ENCODE results near the gene DNAI1.

GRCh38 chr9:34521406-34522045 lies 62.9 kb downstream of the DNAI1 start:
- TF ChIP-seq, protein P1, sequence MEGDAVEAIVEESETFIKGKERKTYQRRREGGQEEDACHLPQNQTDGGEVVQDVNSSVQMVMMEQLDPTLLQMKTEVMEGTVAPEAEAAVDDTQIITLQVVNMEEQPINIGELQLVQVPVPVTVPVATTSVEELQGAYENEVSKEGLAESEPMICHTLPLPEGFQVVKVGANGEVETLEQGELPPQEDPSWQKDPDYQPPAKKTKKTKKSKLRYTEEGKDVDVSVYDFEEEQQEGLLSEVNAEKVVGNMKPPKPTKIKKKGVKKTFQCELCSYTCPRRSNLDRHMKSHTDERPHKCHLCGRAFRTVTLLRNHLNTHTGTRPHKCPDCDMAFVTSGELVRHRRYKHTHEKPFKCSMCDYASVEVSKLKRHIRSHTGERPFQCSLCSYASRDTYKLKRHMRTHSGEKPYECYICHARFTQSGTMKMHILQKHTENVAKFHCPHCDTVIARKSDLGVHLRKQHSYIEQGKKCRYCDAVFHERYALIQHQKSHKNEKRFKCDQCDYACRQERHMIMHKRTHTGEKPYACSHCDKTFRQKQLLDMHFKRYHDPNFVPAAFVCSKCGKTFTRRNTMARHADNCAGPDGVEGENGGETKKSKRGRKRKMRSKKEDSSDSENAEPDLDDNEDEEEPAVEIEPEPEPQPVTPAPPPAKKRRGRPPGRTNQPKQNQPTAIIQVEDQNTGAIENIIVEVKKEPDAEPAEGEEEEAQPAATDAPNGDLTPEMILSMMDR (IDR thresholded peaks at IDR 0.05; ENCODE audit: insufficient read depth, low read depth, low read length) = no peak
- no peak for TF ChIP-seq EZH2 (IDR thresholded peaks at IDR 0.05; ENCODE audit: insufficient read depth, low read length)

Measured in astrocyte (in vitro differentiated cells and primary cell).